ENCODE data around the gene CNTNAP5.

Gene CNTNAP5

GRCh38 chr2:124559236-124559635 is 534.1 kb downstream of the CNTNAP5 start:
- DNase-seq (ENCODE audit: low spot score), result no peak

- no peak for DNase-seq (ENCODE audit: low spot score)
These were observed 535.6 kb downstream of the CNTNAP5 start for GRCh38 chr2:124560592-124561112.

- no peak for DNase-seq (ENCODE audit: low spot score)
These were observed 536.4 kb downstream of the CNTNAP5 start for GRCh38 chr2:124561486-124561885.

- no peak for DNase-seq (ENCODE audit: low spot score)
These were observed 538.3 kb downstream of the CNTNAP5 start for GRCh38 chr2:124563426-124563825.

- no peak for DNase-seq (ENCODE audit: low spot score)
These were observed 541.5 kb downstream of the CNTNAP5 start for GRCh38 chr2:124566518-124566970.

GRCh38 chr2:124570872-124571271 is 545.8 kb downstream of the CNTNAP5 start:
- no peak for DNase-seq (ENCODE audit: low spot score)

- DNase-seq (ENCODE audit: low spot score), result no peak
These were observed 546.7 kb downstream of the CNTNAP5 start for GRCh38 chr2:124571836-124572235.

GRCh38 chr2:124572934-124573634 is 548.0 kb downstream of the CNTNAP5 start:
- no peak for DNase-seq (ENCODE audit: low spot score)

- DNase-seq (ENCODE audit: low spot score), result no peak
These were observed 550.4 kb downstream of the CNTNAP5 start for GRCh38 chr2:124575497-124575896.

- no peak for DNase-seq (ENCODE audit: low spot score)
These were observed 555.2 kb downstream of the CNTNAP5 start for GRCh38 chr2:124580263-124580662.

GRCh38 chr2:124582387-124582786 is 557.3 kb downstream of the CNTNAP5 start:
- DNase-seq (ENCODE audit: low spot score), result no peak

- DNase-seq (ENCODE audit: low spot score), result no peak
These were observed 559.5 kb downstream of the CNTNAP5 start for GRCh38 chr2:124584615-124585014.

- DNase-seq (ENCODE audit: low spot score), result no peak
These were observed 560.2 kb downstream of the CNTNAP5 start for GRCh38 chr2:124585277-124585676.

- no peak for DNase-seq (ENCODE audit: low spot score)
These were observed 561.1 kb downstream of the CNTNAP5 start for GRCh38 chr2:124586210-124586609.

- DNase-seq (ENCODE audit: low spot score), result no peak
These were observed 561.7 kb downstream of the CNTNAP5 start for GRCh38 chr2:124586835-124587234.

- no peak for DNase-seq (ENCODE audit: low spot score)
These were observed 564.9 kb downstream of the CNTNAP5 start for GRCh38 chr2:124589971-124590370.

- no peak for DNase-seq (ENCODE audit: low spot score)
These were observed 577.7 kb downstream of the CNTNAP5 start for GRCh38 chr2:124602759-124603158.

GRCh38 chr2:124604940-124605339 is 579.9 kb downstream of the CNTNAP5 start:
- DNase-seq (ENCODE audit: low spot score), result no peak

GRCh38 chr2:124607679-124608078 is 582.6 kb downstream of the CNTNAP5 start:
- no peak for DNase-seq (ENCODE audit: low spot score)

GRCh38 chr2:124609667-124610066 is 584.6 kb downstream of the CNTNAP5 start:
- DNase-seq (ENCODE audit: low spot score), result no peak

- DNase-seq (ENCODE audit: low spot score), result no peak
These were observed 585.1 kb downstream of the CNTNAP5 start for GRCh38 chr2:124610141-124610540.

- no peak for DNase-seq (ENCODE audit: low spot score)
These were observed 585.8 kb downstream of the CNTNAP5 start for GRCh38 chr2:124610866-124611265.

GRCh38 chr2:124623560-124623959 is 598.5 kb downstream of the CNTNAP5 start:
- no peak for DNase-seq (ENCODE audit: low spot score)

- no peak for DNase-seq (ENCODE audit: low spot score)
These were observed 600.5 kb downstream of the CNTNAP5 start for GRCh38 chr2:124625561-124625960.

Data from activated CD4-positive, alpha-beta T cell treated with anti-CD3 and anti-CD28 coated beads, Interleukin-2, Interleukin-4, amounts not matched to agents 100 ng/mL and 50 ng/mL, durations not matched to agents 16 hours and 8 hours (primary cell).